ENCODE results near the gene DUSP21. TPM values are rescaled to one million over a fixed set of nuclear protein-coding genes. Genes with fewer than 3 reads are reported as not detected.

DUSP21 gene
- total RNA-seq, 1 experiment from 2014 or later, result not detected

- TF ChIP-seq EZH2phosphoT487 (IDR thresholded peaks at IDR 0.05; ENCODE audit: borderline replicate concordance) (no peak), SP1 (IDR thresholded peaks at IDR 0.05; ENCODE audit: low read depth) (no peak), JUND (IDR thresholded peaks at IDR 0.05) (no peak), REST (IDR thresholded peaks at IDR 0.05; ENCODE audit: low read depth) (no peak), YY1 (IDR thresholded peaks at IDR 0.05; ENCODE audit: extremely low read depth, insufficient replicate concordance, low read depth, low read length) (no peak), EZH2 (IDR thresholded peaks at IDR 0.05) (no peak), SRF (IDR thresholded peaks at IDR 0.05; ENCODE audit: low read depth) (no peak), FOSL1 (IDR thresholded peaks at IDR 0.05; ENCODE audit: low read depth) (no peak), TCF7L2 (IDR thresholded peaks at IDR 0.05; ENCODE audit: borderline replicate concordance, extremely low read depth, insufficient read depth, insufficient read length) (no peak), CEBPB (IDR thresholded peaks at IDR 0.05; ENCODE audit: low read depth) (no peak), SIN3A (IDR thresholded peaks at IDR 0.05; ENCODE audit: low read depth) (no peak), POLR2A (IDR thresholded peaks at IDR 0.05; ENCODE audit: borderline replicate concordance, extremely low read depth, insufficient read depth, insufficient read length) (no peak), RAD21 (IDR thresholded peaks at IDR 0.05; ENCODE audit: low read depth) (no peak), POLR2AphosphoS5 (IDR thresholded peaks at IDR 0.05; ENCODE audit: low read depth, low read length) (no peak), ELF1 (IDR thresholded peaks at IDR 0.05; ENCODE audit: borderline replicate concordance, low read depth) (no peak)
- TF ChIP-seq, protein P1, sequence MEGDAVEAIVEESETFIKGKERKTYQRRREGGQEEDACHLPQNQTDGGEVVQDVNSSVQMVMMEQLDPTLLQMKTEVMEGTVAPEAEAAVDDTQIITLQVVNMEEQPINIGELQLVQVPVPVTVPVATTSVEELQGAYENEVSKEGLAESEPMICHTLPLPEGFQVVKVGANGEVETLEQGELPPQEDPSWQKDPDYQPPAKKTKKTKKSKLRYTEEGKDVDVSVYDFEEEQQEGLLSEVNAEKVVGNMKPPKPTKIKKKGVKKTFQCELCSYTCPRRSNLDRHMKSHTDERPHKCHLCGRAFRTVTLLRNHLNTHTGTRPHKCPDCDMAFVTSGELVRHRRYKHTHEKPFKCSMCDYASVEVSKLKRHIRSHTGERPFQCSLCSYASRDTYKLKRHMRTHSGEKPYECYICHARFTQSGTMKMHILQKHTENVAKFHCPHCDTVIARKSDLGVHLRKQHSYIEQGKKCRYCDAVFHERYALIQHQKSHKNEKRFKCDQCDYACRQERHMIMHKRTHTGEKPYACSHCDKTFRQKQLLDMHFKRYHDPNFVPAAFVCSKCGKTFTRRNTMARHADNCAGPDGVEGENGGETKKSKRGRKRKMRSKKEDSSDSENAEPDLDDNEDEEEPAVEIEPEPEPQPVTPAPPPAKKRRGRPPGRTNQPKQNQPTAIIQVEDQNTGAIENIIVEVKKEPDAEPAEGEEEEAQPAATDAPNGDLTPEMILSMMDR (IDR thresholded peaks at IDR 0.05 in 2 of 3, conservative IDR thresholded peaks at IDR 0.05 in 1 of 3; ENCODE audit: borderline replicate concordance in 1 of 3, insufficient read depth in 1 of 3, low read depth in 2 of 3, low read length in 2 of 3), result no peak
- TF ChIP-seq, protein P2, sequence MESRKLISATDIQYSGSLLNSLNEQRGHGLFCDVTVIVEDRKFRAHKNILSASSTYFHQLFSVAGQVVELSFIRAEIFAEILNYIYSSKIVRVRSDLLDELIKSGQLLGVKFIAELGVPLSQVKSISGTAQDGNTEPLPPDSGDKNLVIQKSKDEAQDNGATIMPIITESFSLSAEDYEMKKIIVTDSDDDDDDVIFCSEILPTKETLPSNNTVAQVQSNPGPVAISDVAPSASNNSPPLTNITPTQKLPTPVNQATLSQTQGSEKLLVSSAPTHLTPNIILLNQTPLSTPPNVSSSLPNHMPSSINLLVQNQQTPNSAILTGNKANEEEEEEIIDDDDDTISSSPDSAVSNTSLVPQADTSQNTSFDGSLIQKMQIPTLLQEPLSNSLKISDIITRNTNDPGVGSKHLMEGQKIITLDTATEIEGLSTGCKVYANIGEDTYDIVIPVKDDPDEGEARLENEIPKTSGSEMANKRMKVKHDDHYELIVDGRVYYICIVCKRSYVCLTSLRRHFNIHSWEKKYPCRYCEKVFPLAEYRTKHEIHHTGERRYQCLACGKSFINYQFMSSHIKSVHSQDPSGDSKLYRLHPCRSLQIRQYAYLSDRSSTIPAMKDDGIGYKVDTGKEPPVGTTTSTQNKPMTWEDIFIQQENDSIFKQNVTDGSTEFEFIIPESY (IDR thresholded peaks at IDR 0.05; ENCODE audit: extremely low read depth, insufficient replicate concordance, low read length), result no peak
- TF ChIP-seq, protein P3, sequence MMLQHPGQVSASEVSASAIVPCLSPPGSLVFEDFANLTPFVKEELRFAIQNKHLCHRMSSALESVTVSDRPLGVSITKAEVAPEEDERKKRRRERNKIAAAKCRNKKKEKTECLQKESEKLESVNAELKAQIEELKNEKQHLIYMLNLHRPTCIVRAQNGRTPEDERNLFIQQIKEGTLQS (IDR thresholded peaks at IDR 0.05), result no peak
- Histone ChIP-seq H2AFZ (ENCODE audit: low read depth, low read length, poor library complexity, severe bottlenecking) (no peak overlapping the region), H3K36me3 (ENCODE audit: control insufficient read depth in 1 of 2, insufficient read depth in 2 of 2, low read length in 2 of 2) (no peaks in the 10 kb centered on the region), H3K9me3 (ENCODE audit: control insufficient read depth in 1 of 2, insufficient read depth in 1 of 2, low read depth in 1 of 2, low read length in 2 of 2) (no peaks in the 10 kb centered on the region), H3K9ac (ENCODE audit: low read length) (no peak overlapping the region), H4K20me1 (ENCODE audit: insufficient read depth) (no peaks in the 10 kb centered on the region), H3K4me2 (ENCODE audit: low read length) (no peak overlapping the region), H3K27me3 (ENCODE audit: insufficient read depth, low read length) (no peaks in the 10 kb centered on the region), H3K4me1 (ENCODE audit: control insufficient read depth in 1 of 2, insufficient read depth in 2 of 2, low read length in 2 of 2) (no peaks in the 10 kb centered on the region), H3K79me2 (ENCODE audit: insufficient read depth, low read length) (no peaks in the 10 kb centered on the region), H3K9me2 (ENCODE audit: insufficient read depth) (no peaks in the 10 kb centered on the region), H3K27ac (ENCODE audit: low read depth, low read length) (no peak overlapping the region), H3K4me3 (replicated peaks in 1 of 2; ENCODE audit: low read depth in 1 of 2, low read length in 2 of 2) (no peak overlapping the region)
- ChIA-PET CTCF (no interaction called here), RAD21 (ENCODE audit: low non-redundant PET in 1 of 2, low total read pairs in 2 of 2, uncharacterized antibody in 2 of 2, unreplicated experiment in 2 of 2) (no interaction called here), POLR2A (no interaction called here)
- no peak for ATAC-seq
- no peak for DNase-seq (ENCODE audit: low read depth, low spot score)
- BruUV-seq (replicated peaks), result no TSS peak
- intact Hi-C loops (cut with micrococcal nuclease), result no loop called here
Measured at GRCh38 chrX:44817029-44817428, 26.8 kb upstream of the DUSP21 start.

All from HCT116 (cell line).